Measurements from ENCODE around the gene HSPA1L. TPM values are rescaled to one million over a fixed set of nuclear protein-coding genes. Genes with fewer than 3 reads are reported as not detected.
"Not testable (repeated sequence)": the region's sequence is repeated elsewhere in the genome, so short reads cannot be mapped to it uniquely, and the experiment has no call there.

HSPA1L gene
- total RNA-seq, 1 donor from 2014 or later: 2.5 TPM

DNA sequence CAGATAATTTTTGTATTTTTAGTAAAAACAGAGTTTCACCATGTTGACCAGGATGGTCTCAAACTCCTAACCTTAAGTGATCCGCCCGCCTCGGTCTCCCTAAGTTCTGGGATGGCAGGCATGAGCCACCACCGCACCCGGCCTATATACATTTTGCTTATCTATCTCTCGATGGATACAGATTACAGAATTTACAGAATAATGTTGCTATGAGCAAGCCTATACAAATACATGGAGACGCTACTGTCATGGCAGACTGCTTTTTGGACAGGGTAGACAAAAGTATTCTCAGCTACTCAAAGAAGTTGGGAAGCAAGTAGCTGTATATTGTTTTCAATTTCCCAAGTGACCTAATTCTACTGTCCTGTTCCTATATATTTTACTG is 1.6 kb downstream of the HSPA1L start:
- no peaks in the 10 kb centered on the region for H3K27me3 Mint-ChIP-seq
- TF ChIP-seq CTCF (IDR thresholded peaks at IDR 0.05; ENCODE audit: unreplicated experiment): no peak
- H3K4me3 Mint-ChIP-seq (ENCODE audit: low read depth): peak overlapping the region; percentile 62
- peaks cover 4% of the 10 kb centered on the region for H3K9me3 Mint-ChIP-seq (ENCODE audit: low read depth)
- H3K36me3 Mint-ChIP-seq (ENCODE audit: insufficient read depth): peaks cover 8% of the 10 kb centered on the region
- peak overlapping the region; percentile 90 for H3K27ac Mint-ChIP-seq
- no peak for DNase-seq (ENCODE audit: low spot score, unreplicated experiment)
- H3K4me1 Mint-ChIP-seq (ENCODE audit: low read depth): peaks cover 12% of the 10 kb centered on the region

GRCh38 chr6:31811645-31812044 is 3.4 kb downstream of the HSPA1L start:
- peaks cover 9% of the 10 kb centered on the region for H3K4me1 Mint-ChIP-seq (ENCODE audit: low read depth)
- H3K36me3 Mint-ChIP-seq (ENCODE audit: insufficient read depth): peaks cover 2% of the 10 kb centered on the region
- no peak for DNase-seq (ENCODE audit: low spot score, unreplicated experiment)
- H3K9me3 Mint-ChIP-seq (ENCODE audit: low read depth): no peaks in the 10 kb centered on the region
- no peak for TF ChIP-seq CTCF (IDR thresholded peaks at IDR 0.05; ENCODE audit: unreplicated experiment)
- H3K27ac Mint-ChIP-seq: no peak overlapping the region
- no peak overlapping the region for H3K4me3 Mint-ChIP-seq (ENCODE audit: low read depth)
- no peaks in the 10 kb centered on the region for H3K27me3 Mint-ChIP-seq

DNA sequence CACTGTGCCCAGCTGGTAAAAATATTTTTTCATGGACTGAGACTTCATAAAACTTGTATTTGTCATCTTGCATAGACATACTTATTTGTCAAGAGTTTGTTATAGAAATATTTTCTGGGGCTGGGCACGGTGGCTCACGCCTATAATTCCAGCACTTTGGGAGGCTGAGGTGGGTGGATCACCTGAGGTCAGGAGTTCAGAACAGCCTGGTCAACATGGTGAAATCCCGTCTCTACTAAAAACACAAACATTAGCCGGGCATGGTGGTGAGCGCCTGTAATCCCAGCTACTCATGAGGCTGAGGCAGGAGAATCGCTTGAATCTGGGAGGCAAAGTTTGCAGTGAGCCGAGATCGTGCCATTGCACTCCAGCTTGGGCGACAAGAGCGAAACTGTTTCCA is 6.5 kb downstream of the HSPA1L start:
- not testable (repeated sequence) for H3K9me3 Mint-ChIP-seq (ENCODE audit: low read depth); H3K4me1 Mint-ChIP-seq (ENCODE audit: low read depth); DNase-seq (ENCODE audit: low spot score, unreplicated experiment); H3K27me3 Mint-ChIP-seq; H3K27ac Mint-ChIP-seq; H3K4me3 Mint-ChIP-seq (ENCODE audit: low read depth); H3K36me3 Mint-ChIP-seq (ENCODE audit: insufficient read depth)

DNA sequence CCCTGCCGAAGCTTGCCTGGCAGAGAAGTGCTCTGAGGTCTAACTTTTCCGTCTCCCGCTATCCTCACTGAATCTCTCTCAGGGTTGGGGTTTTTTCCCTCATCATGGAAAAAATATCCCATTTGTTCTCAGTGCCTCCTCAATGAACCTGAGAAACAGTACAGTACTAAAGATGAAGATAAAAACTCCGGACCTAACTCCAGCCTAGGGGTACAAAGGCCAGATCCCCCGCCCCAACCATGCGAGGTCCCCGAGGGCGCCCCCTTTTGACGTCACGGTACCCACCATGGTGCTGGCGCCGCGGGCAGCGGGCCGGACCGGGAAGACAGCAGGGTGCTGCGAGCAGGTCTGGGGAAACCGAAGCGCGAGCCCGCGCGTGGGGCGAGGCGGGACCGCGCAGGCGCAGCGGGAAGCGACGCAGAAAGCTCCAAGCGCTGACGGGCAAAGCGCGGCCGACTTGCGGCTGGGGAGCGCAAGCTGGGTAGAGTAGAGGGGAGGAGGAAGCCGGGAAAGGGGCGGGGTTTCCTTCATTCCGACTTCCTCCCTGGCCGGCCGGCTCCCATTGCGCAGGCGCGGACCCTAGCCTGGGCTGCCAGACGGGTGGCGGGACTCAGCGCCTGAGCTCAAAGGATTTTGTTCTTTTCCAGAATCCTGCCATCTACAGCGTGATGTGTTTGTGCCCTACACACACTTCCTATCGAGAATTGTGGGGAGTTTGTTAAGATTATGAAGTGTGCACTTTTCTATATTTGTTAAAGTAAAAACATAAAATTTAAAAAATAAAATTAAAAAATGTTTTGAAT is 8.4 kb downstream of the HSPA1L start, which contains the start of gene LSM2:
Gene LSM2, minus strand, starts transcription at position 497 of the 803 bp plus-strand sequence. Its CDS starts 209 bp downstream, at position 288.
- Mint-ChIP-seq H3K36me3 (ENCODE audit: insufficient read depth) (no peaks in the 10 kb centered on the region), H3K4me1 (ENCODE audit: low read depth) (peaks cover 8% of the 10 kb centered on the region), H3K27ac (peak within 1 kb of the TSS; percentile 88), H3K4me3 (ENCODE audit: low read depth) (peak within 1 kb of the TSS; percentile 89), H3K27me3 (no peaks in the 10 kb centered on the region), H3K9me3 (ENCODE audit: low read depth) (no peaks in the 10 kb centered on the region)
- peak; percentile 97 for DNase-seq (ENCODE audit: low spot score, unreplicated experiment)
- peak; percentile 46 for TF ChIP-seq CTCF (IDR thresholded peaks at IDR 0.05; ENCODE audit: unreplicated experiment)

DNA sequence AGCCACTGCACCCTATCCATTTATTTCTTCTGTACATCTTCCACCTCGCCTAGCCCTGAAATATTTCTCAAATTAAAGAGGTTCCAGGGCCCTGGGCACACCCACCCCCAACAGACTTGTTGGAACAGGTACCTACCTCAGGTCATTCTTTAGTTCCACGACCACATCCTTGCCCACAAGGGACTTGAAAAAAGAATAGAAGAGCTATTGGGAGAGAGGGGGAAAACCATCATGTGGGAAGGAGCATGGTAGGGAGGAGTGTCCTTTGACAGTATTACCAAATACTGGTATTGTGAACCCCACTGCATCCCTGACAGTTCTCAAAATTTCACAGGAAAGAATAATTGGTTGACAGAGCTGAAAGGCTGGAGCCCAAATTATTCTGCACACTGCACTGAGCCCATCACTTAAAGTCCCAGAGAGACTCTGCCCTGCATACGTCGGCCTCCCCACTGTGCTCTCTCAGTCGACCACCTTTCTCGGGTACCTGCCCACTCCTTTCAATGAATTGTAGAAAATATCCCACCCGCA is 9.1 kb downstream of the HSPA1L start:
- H3K27ac Mint-ChIP-seq: peak overlapping the region; percentile 88
- TF ChIP-seq CTCF (IDR thresholded peaks at IDR 0.05; ENCODE audit: unreplicated experiment): no peak

GRCh38 chr6:31801031-31801927 is 13.8 kb downstream of the HSPA1L start:
- not testable (repeated sequence) for H3K4me1 Mint-ChIP-seq (ENCODE audit: low read depth); H3K4me3 Mint-ChIP-seq (ENCODE audit: low read depth); H3K9me3 Mint-ChIP-seq (ENCODE audit: low read depth); H3K27ac Mint-ChIP-seq; DNase-seq (ENCODE audit: low spot score, unreplicated experiment); H3K27me3 Mint-ChIP-seq; H3K36me3 Mint-ChIP-seq (ENCODE audit: insufficient read depth)

More for the DNA sequence above, 9.1 kb downstream of the HSPA1L start:
- H3K27me3 Mint-ChIP-seq: no peaks in the 10 kb centered on the region
- peaks cover 8% of the 10 kb centered on the region for H3K4me1 Mint-ChIP-seq (ENCODE audit: low read depth)
- H3K36me3 Mint-ChIP-seq (ENCODE audit: insufficient read depth): peaks cover 3% of the 10 kb centered on the region
- no peak for DNase-seq (ENCODE audit: low spot score, unreplicated experiment)
- H3K4me3 Mint-ChIP-seq (ENCODE audit: low read depth): peak overlapping the region; percentile 89
- no peaks in the 10 kb centered on the region for H3K9me3 Mint-ChIP-seq (ENCODE audit: low read depth)
